ENCODE measurements around the gene HOXB5.

HOXB5 gene

DNA sequence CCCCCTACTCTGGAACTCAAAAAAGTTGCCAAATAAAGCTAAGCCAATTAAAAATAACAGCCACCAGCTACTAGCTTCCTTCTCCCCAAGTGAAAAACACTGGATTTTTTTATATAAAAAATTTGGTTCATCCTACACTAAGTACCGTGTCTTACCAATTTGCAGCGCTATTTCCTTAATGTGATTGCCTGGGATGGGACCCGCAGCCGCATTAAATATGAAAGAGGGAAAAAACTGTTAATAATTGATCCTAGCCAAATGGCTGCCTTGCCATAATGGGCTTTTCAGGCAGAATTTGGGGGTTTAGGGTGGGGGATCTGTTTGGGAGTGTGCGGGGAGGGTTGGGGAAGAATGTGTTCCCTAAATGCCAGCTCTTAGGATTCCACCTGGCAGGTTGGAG, 30.5 kb upstream of the HOXB5 start:
- WGBS, 2 donors (ENCODE audit: extremely low coverage in 2 of 2, insufficient read length in 2 of 2, insufficient replicate concordance in 1 of 2), result no CpG with 5 or more reads among the region's 5 CpGs
- H2BK5ac ChIP-seq (ENCODE audit: low read length), result no peak overlapping the region
- H2BK15ac ChIP-seq (ENCODE audit: low read length), result no peak overlapping the region
- no peak for DNase-seq (ENCODE audit: low spot score)
- no peaks in the 10 kb centered on the region for H3K36me3 ChIP-seq (replicated peaks in 1 of 2; ENCODE audit: control insufficient read depth in 2 of 2, insufficient read depth in 2 of 2, low read length in 2 of 2)
- no peak overlapping the region for H2AFZ ChIP-seq (ENCODE audit: low read length)
- H3K9ac ChIP-seq (ENCODE audit: low read depth, low read length, poor library complexity), result no peak overlapping the region
- no peak overlapping the region for H3K4ac ChIP-seq (ENCODE audit: low read length)
- H3K4me1 ChIP-seq (ENCODE audit: control insufficient read depth in 2 of 2, insufficient read depth in 1 of 2, low read depth in 1 of 2, low read length in 2 of 2), result peaks cover 0 to 4% of the 10 kb centered on the region in 2 donors
- H3K18ac ChIP-seq (ENCODE audit: low read length), result no peak overlapping the region
- H3K27me3 ChIP-seq (ENCODE audit: control insufficient read depth in 3 of 3, insufficient read depth in 3 of 3, low read depth in 1 of 3, low read length in 3 of 3), result peaks cover 68 to 100% (median 100%) of the 10 kb centered on the region in 3 experiments
- H4K8ac ChIP-seq (ENCODE audit: low read depth, low read length), result no peak overlapping the region
- no peak overlapping the region for H3K27ac ChIP-seq (replicated peaks; ENCODE audit: low read length)
- H2BK120ac ChIP-seq (ENCODE audit: low read depth, low read length), result no peak overlapping the region
- no peak overlapping the region for H2BK12ac ChIP-seq (ENCODE audit: low read length)
- H3K4me3 ChIP-seq (ENCODE audit: low read length in 2 of 2), result no peak overlapping the region
- no peak overlapping the region for H4K91ac ChIP-seq (ENCODE audit: low read depth, low read length, poor library complexity)
- H2AK5ac ChIP-seq (ENCODE audit: low read depth, low read length), result no peak overlapping the region
- H3K14ac ChIP-seq (ENCODE audit: low read length), result no peak overlapping the region
- H3K23ac ChIP-seq (ENCODE audit: low read depth, low read length, poor library complexity), result no peak overlapping the region
- no peaks in the 10 kb centered on the region for H3K79me1 ChIP-seq (ENCODE audit: low read depth, low read length)
- peaks cover 0 to 10% of the 10 kb centered on the region in 2 donors for H3K9me3 ChIP-seq (replicated peaks in 1 of 2; ENCODE audit: control insufficient read depth in 2 of 2, insufficient read depth in 1 of 2, low read depth in 1 of 2, low read length in 2 of 2)
- H3K4me2 ChIP-seq (ENCODE audit: insufficient read depth, low read length, poor library complexity, severe bottlenecking), result no peak overlapping the region

DNA sequence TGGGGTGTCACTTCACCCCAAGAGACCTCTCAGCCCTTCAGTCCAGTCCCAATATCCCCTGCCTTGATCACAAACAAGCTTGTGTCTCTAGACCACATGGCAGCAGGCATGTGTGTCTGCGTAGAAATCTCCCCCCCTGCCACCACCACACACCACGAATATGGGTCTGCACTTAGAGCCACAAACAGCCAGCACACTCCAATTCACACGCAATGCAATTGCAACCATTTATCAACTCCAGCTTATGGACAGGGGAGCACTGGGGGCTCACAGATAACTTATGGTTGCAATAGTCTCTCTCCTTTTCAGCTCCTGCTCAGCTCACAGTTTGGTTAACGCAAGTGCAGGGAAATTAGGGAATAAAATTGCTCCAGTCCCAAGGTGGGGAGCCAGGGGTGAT, 30.0 kb upstream of the HOXB5 start:
- Histone ChIP-seq H3K23ac (ENCODE audit: low read depth, low read length, poor library complexity) (no peak overlapping the region), H3K27ac (replicated peaks; ENCODE audit: low read length) (no peak overlapping the region), H3K27me3 (ENCODE audit: control insufficient read depth in 3 of 3, insufficient read depth in 3 of 3, low read depth in 1 of 3, low read length in 3 of 3) (peaks cover 68 to 100% (median 99%) of the 10 kb centered on the region in 3 experiments), H2AK5ac (ENCODE audit: low read depth, low read length) (no peak overlapping the region), H3K4me3 (ENCODE audit: low read length in 2 of 2) (peak overlapping the region in 1 of 2 donors; percentile 55), H3K14ac (ENCODE audit: low read length) (no peak overlapping the region), H2BK120ac (ENCODE audit: low read depth, low read length) (no peak overlapping the region), H2AFZ (ENCODE audit: low read length) (no peak overlapping the region), H4K91ac (ENCODE audit: low read depth, low read length, poor library complexity) (no peak overlapping the region), H3K4ac (ENCODE audit: low read length) (no peak overlapping the region), H3K9ac (ENCODE audit: low read depth, low read length, poor library complexity) (no peak overlapping the region), H3K36me3 (replicated peaks in 1 of 2; ENCODE audit: control insufficient read depth in 2 of 2, insufficient read depth in 2 of 2, low read length in 2 of 2) (no peaks in the 10 kb centered on the region), H2BK5ac (ENCODE audit: low read length) (no peak overlapping the region), H3K9me3 (replicated peaks in 1 of 2; ENCODE audit: control insufficient read depth in 2 of 2, insufficient read depth in 1 of 2, low read depth in 1 of 2, low read length in 2 of 2) (peaks cover 0 to 10% of the 10 kb centered on the region in 2 donors), H3K18ac (ENCODE audit: low read length) (no peak overlapping the region), H3K79me1 (ENCODE audit: low read depth, low read length) (no peaks in the 10 kb centered on the region), H3K4me1 (ENCODE audit: control insufficient read depth in 2 of 2, insufficient read depth in 1 of 2, low read depth in 1 of 2, low read length in 2 of 2) (peaks cover 0 to 4% of the 10 kb centered on the region in 2 donors), H2BK15ac (ENCODE audit: low read length) (no peak overlapping the region), H3K4me2 (ENCODE audit: insufficient read depth, low read length, poor library complexity, severe bottlenecking) (no peak overlapping the region), H4K8ac (ENCODE audit: low read depth, low read length) (no peak overlapping the region), H2BK12ac (ENCODE audit: low read length) (no peak overlapping the region)
- no CpG with 5 or more reads among the region's 4 CpGs for WGBS, 2 donors (ENCODE audit: extremely low coverage in 2 of 2, insufficient read length in 2 of 2, insufficient replicate concordance in 1 of 2)
- DNase-seq (ENCODE audit: low spot score), result no peak

DNA sequence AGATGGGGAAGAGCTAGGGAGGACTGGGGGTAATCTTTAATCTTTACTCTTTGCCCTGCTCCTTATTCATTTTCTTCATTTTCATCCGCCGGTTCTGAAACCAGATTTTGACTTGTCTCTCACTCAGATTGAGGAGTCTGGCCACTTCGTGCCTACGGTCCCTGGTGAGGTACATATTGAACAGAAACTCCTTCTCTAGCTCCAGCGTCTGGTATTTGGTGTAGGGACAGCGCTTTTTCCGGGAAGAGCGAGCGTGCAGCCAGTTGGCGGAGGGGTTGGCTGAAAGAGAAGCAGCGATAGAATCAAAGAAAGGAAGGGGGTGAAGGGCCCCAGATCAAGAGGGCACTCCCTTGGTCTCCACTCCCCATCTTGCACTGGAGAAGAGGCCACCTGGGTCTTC, 29.3 kb upstream of the HOXB5 start:
- H2BK15ac ChIP-seq (ENCODE audit: low read length), result no peak overlapping the region
- no CpG with 5 or more reads among the region's 11 CpGs for WGBS, 2 donors (ENCODE audit: extremely low coverage in 2 of 2, insufficient read length in 2 of 2, insufficient replicate concordance in 1 of 2)

DNA sequence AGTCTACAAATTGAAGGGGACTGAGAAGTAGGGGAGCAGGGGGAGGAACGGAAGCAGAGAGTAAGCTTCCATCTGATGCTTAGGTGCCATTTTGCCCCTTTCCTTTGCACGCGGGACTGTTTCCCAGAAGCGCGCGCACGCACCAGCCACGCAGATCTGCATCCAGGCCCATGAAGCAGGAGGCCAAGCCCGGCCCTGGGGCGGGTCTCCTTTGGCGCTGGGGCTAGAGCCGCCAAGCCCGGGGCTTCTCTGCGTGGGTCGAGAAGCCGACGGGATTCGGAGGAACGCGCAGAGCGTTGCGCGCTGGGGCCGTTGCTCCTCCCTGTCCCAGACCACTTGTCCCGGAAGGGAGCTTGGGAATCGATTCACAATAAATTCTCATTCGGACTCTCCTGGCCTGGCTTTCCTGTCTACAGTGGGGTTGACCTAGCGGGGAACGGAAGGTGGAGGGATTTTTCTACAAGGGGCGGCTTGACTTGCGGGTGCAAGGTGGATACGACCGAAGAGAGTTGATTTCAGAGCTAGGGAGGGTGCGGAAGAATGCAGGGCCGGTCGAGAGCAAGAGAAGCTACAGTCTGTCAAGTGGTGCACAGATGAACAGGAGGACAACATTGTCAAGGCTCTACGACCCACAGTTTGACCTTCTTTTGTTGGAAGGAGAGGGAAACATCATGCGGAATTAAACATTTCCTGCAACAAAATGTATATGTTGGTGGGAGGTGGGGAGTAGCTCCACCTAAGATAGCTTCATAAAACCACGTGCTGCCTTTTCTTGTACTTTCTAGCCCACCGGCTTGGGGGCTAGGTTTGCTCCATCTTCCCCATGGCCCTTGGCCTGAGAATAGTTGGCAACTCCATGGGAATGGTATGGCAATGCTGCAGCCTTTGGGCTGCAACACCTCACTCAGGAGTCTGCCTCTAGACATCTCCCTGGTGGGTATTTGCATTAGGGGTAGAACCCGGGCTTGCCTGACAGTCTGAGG, 28.1 kb upstream of the HOXB5 start:
- no peak overlapping the region for H4K91ac ChIP-seq (ENCODE audit: low read depth, low read length, poor library complexity)
- H3K27ac ChIP-seq (replicated peaks; ENCODE audit: low read length), result no peak overlapping the region
- H4K8ac ChIP-seq (ENCODE audit: low read depth, low read length), result no peak overlapping the region
- WGBS, 2 donors (ENCODE audit: extremely low coverage in 2 of 2, insufficient read length in 2 of 2, insufficient replicate concordance in 1 of 2), result no CpG with 5 or more reads among the region's 41 CpGs
- H3K9ac ChIP-seq (ENCODE audit: low read depth, low read length, poor library complexity), result no peak overlapping the region
- H3K4me1 ChIP-seq (ENCODE audit: control insufficient read depth in 2 of 2, insufficient read depth in 1 of 2, low read depth in 1 of 2, low read length in 2 of 2), result peaks cover 0 to 4% of the 10 kb centered on the region in 2 donors
- H2BK15ac ChIP-seq (ENCODE audit: low read length), result no peak overlapping the region
- no peaks in the 10 kb centered on the region for H3K79me1 ChIP-seq (ENCODE audit: low read depth, low read length)
- no peak for DNase-seq (ENCODE audit: low spot score)
- no peak overlapping the region for H2AFZ ChIP-seq (ENCODE audit: low read length)
- no peak overlapping the region for H3K23ac ChIP-seq (ENCODE audit: low read depth, low read length, poor library complexity)
- H3K4ac ChIP-seq (ENCODE audit: low read length), result no peak overlapping the region
- no peak overlapping the region for H2BK5ac ChIP-seq (ENCODE audit: low read length)
- no peak overlapping the region for H2AK5ac ChIP-seq (ENCODE audit: low read depth, low read length)
- no peak overlapping the region for H3K14ac ChIP-seq (ENCODE audit: low read length)
- H3K36me3 ChIP-seq (replicated peaks in 1 of 2; ENCODE audit: control insufficient read depth in 2 of 2, insufficient read depth in 2 of 2, low read length in 2 of 2), result no peaks in the 10 kb centered on the region
- H3K27me3 ChIP-seq (ENCODE audit: control insufficient read depth in 3 of 3, insufficient read depth in 3 of 3, low read depth in 1 of 3, low read length in 3 of 3), result peaks cover 74 to 100% (median 99%) of the 10 kb centered on the region in 3 experiments
- no peak overlapping the region for H3K4me2 ChIP-seq (ENCODE audit: insufficient read depth, low read length, poor library complexity, severe bottlenecking)
- no peak overlapping the region for H2BK12ac ChIP-seq (ENCODE audit: low read length)
- peaks cover 0 to 10% of the 10 kb centered on the region in 2 donors for H3K9me3 ChIP-seq (replicated peaks in 1 of 2; ENCODE audit: control insufficient read depth in 2 of 2, insufficient read depth in 1 of 2, low read depth in 1 of 2, low read length in 2 of 2)
- H3K4me3 ChIP-seq (ENCODE audit: low read length in 2 of 2), result no peak overlapping the region
- H3K18ac ChIP-seq (ENCODE audit: low read length), result no peak overlapping the region
- H2BK120ac ChIP-seq (ENCODE audit: low read depth, low read length), result no peak overlapping the region

More for the DNA sequence above, 29.3 kb upstream of the HOXB5 start:
- no peak overlapping the region for H3K18ac ChIP-seq (ENCODE audit: low read length)
- no peak overlapping the region for H3K4ac ChIP-seq (ENCODE audit: low read length)
- H2BK120ac ChIP-seq (ENCODE audit: low read depth, low read length), result no peak overlapping the region
- no peak overlapping the region for H2BK12ac ChIP-seq (ENCODE audit: low read length)
- H3K9me3 ChIP-seq (replicated peaks in 1 of 2; ENCODE audit: control insufficient read depth in 2 of 2, insufficient read depth in 1 of 2, low read depth in 1 of 2, low read length in 2 of 2), result peaks cover 0 to 10% of the 10 kb centered on the region in 2 donors
- no peak overlapping the region for H3K9ac ChIP-seq (ENCODE audit: low read depth, low read length, poor library complexity)
- no peaks in the 10 kb centered on the region for H3K36me3 ChIP-seq (replicated peaks in 1 of 2; ENCODE audit: control insufficient read depth in 2 of 2, insufficient read depth in 2 of 2, low read length in 2 of 2)
- no peak overlapping the region for H3K23ac ChIP-seq (ENCODE audit: low read depth, low read length, poor library complexity)
- DNase-seq (ENCODE audit: low spot score), result no peak
- H3K4me2 ChIP-seq (ENCODE audit: insufficient read depth, low read length, poor library complexity, severe bottlenecking), result no peak overlapping the region
- H3K79me1 ChIP-seq (ENCODE audit: low read depth, low read length), result no peaks in the 10 kb centered on the region
- H3K4me3 ChIP-seq (ENCODE audit: low read length in 2 of 2), result no peak overlapping the region
- no peak overlapping the region for H2AK5ac ChIP-seq (ENCODE audit: low read depth, low read length)
- H4K91ac ChIP-seq (ENCODE audit: low read depth, low read length, poor library complexity), result no peak overlapping the region
- peaks cover 0 to 4% of the 10 kb centered on the region in 2 donors for H3K4me1 ChIP-seq (ENCODE audit: control insufficient read depth in 2 of 2, insufficient read depth in 1 of 2, low read depth in 1 of 2, low read length in 2 of 2)
- peaks cover 72 to 100% (median 99%) of the 10 kb centered on the region in 3 experiments for H3K27me3 ChIP-seq (ENCODE audit: control insufficient read depth in 3 of 3, insufficient read depth in 3 of 3, low read depth in 1 of 3, low read length in 3 of 3)
- no peak overlapping the region for H3K27ac ChIP-seq (replicated peaks; ENCODE audit: low read length)
- H4K8ac ChIP-seq (ENCODE audit: low read depth, low read length), result no peak overlapping the region
- no peak overlapping the region for H2BK5ac ChIP-seq (ENCODE audit: low read length)
- H2AFZ ChIP-seq (ENCODE audit: low read length), result no peak overlapping the region
- H3K14ac ChIP-seq (ENCODE audit: low read length), result no peak overlapping the region

Data from neuronal stem cell (in vitro differentiated cells).